ENCODE results near the gene TMBIM4.

TMBIM4 gene

GRCh38 chr12:66085998-66086397 lies 83.8 kb downstream of the TMBIM4 start:
- DNase-seq: no peak
